GM20000 (cell line): Measurements from ENCODE around the gene UBC.

Source experiments
- DNase-seq: peaks from one replicate; pipeline ENCODE4 v3.0.0; 2012; ENCODE audit warnings: low spot score
- TF ChIP-seq, protein P1 (sequence below): IDR thresholded peaks from 2 replicates; pipeline ENCODE4 v1.5.1; 2012; ENCODE audit warnings: mild to moderate bottlenecking, control low read depth; ENCODE audit errors: extremely low read depth, missing control alignments

UBC gene

DNA sequence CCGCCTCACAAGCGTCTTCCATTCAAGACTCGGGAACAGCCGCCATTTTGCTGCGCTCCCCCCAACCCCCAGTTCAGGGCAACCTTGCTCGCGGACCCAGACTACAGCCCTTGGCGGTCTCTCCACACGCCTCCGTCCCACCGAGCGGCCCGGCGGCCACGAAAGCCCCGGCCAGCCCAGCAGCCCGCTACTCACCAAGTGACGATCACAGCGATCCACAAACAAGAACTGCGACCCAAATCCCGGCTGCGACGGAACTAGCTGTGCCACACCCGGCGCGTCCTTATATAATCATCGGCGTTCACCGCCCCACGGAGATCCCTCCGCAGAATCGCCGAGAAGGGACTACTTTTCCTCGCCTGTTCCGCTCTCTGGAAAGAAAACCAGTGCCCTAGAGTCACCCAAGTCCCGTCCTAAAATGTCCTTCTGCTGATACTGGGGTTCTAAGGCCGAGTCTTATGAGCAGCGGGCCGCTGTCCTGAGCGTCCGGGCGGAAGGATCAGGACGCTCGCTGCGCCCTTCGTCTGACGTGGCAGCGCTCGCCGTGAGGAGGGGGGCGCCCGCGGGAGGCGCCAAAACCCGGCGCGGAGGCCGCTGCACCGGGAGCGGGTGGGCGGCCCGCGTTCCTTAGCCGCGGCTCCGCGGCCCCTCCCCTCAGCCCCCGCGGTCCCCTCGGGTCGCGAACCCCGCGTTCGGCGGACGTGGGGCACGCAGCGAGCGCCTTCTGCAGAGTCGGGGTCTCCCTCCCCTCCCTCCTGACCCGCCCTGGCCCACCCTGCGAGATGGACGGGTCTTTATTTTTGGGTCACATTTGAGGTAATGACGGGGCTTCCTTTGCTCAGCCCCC is at the start of gene UBC:
UBC (minus strand) TSS at position 259 of the 847 bp plus-strand sequence. CDS start 879 bp downstream, outside the sequence.
- peak; percentile 84 for DNase-seq
- TF ChIP-seq, protein P1, sequence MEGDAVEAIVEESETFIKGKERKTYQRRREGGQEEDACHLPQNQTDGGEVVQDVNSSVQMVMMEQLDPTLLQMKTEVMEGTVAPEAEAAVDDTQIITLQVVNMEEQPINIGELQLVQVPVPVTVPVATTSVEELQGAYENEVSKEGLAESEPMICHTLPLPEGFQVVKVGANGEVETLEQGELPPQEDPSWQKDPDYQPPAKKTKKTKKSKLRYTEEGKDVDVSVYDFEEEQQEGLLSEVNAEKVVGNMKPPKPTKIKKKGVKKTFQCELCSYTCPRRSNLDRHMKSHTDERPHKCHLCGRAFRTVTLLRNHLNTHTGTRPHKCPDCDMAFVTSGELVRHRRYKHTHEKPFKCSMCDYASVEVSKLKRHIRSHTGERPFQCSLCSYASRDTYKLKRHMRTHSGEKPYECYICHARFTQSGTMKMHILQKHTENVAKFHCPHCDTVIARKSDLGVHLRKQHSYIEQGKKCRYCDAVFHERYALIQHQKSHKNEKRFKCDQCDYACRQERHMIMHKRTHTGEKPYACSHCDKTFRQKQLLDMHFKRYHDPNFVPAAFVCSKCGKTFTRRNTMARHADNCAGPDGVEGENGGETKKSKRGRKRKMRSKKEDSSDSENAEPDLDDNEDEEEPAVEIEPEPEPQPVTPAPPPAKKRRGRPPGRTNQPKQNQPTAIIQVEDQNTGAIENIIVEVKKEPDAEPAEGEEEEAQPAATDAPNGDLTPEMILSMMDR, result no peak

DNA sequence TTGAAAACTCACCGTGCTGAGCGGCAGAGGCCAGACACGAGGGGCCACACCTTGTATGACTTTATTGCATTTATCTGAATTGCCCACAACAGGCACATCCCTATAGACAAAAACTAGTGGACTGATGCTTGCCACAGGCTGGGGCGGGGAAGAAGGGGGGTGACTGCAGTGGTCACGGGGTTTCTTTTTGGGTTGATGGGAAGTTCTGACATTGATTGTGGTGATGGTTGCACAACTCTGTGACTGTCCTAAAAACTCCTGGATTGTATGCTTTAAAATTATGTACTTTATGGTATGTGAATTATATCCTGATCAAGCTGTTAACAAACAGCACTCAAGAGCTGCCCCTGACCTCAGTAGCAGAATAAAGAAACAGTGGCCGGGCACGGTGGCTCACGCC is 48.8 kb upstream of the UBC start:
- TF ChIP-seq, protein P1, result no peak
- no peak for DNase-seq

DNA sequence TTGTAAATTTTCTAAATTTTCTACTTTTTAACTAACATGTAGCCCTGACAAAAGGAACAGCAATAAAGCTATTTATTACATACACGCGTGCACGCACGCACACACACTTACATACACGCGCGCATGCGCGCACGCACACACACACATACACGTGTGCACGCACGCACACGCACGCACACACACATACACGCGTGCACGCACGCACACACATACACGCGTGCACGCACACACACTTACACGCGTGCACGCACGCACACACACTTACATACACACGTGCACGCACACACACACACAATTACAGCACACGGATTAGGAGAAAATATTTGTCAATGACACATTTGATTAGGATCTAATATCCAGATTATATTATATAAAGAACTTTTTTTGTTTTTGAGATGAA is 46.6 kb upstream of the UBC start:
- TF ChIP-seq, protein P1, result no peak
- DNase-seq, result no peak

DNA sequence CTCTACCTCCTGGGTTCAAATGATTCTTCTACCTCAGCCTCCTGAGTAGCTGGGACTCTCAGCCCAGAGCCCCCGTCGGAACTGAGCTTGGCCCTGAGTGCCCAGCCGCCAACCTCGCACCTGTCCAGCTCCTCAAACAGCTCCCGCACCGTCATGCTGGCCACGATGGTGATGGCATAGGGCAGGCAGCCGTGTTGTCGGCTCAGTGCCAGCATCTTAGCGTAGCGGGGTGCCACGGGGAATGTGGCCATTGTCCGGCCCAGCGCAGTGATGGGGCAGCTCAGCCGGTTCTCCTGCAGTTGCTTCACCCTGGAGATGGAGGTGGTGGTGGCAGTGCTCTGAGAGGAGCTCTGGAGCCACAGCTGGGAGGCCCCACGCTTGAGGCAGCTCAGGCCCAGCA is 42.1 kb upstream of the UBC start:
- TF ChIP-seq, protein P1, result no peak
- no peak for DNase-seq

DNA sequence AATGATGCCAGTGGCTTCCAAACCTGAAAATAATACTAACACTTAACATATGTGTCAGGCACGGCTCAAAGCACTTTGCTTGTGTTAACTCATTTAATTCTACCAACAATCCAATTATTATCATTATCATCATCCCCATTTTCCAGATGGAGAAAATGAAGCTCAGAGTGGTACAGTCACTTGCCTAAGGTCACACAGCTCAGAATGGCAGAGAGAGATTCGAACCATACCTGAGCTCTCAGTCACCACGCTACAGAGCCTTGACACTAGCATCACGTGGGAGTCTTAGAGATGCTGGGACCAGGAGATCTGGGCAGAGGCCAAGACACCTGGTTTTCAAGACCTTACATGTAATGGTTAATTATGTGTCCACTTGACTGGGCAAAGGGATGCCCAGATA is 40.3 kb upstream of the UBC start:
- DNase-seq, result no peak
- TF ChIP-seq, protein P1, result no peak

DNA sequence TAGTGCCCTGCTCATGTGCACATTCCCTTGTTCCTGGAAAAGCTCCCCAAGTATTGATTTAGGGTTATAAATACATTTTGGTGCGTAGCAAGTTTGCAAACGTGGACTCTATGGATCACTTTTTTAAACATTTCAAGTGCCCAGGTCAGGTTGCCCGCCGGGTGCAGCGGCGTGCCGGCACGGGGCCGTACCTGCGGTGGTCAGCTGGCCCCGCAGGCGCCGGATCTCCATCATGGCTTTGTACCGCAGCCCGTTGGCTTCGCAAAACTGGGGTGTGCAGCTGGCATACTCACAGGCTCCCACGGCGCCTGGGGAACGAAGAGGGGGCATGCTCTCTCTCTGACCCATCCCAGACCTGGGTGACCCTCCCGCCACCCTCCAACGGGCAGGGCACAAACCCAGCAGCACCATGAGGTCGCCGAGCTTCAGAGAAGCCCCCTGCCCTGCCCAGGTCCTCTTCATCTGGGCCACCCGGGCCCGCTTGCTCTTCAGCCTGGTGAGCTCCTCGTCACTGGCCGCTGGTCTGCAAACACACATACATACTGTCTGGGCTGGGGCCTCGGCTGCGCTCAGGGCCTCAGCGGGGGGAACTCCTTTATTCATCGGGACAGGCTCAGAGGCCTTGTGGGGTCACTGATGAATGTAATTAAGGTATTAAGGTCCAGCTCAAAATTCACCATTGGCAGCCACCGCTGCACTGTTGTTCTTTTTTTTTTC is 39.4 kb upstream of the UBC start:
- DNase-seq, result no peak
- TF ChIP-seq, protein P1, result no peak

DNA sequence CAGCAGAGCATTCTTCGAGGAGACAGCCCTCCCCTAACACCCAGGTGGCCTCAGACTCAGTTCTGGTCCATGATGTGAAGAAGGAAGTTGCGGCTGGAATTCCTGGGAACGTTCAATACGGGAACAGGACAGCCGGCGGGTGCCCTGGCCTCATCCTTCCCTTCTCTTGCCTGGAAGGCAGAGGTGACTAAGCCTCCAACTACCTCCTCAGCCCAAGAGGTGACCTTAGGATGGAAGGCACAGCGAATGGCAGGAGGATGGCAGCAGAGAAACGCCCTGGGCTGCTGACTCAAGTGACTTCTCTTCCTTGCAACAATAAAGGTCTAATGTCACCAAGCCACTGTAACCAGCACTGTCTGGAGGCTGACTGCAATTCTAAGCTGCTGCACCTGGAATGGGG is 38.4 kb upstream of the UBC start:
- no peak for DNase-seq

More for the DNA sequence above, 38.4 kb upstream of the UBC start:
- TF ChIP-seq, protein P1, result no peak
